ENCODE results near the gene ARID1B. TPM values are rescaled to one million over a fixed set of nuclear protein-coding genes. Genes with fewer than 3 reads are reported as not detected.

The ARID1B gene
- total and polyA plus RNA-seq, 8 donors, result 67.6 to 102 (median 99.0) TPM

- no peaks in the 10 kb centered on the region for H3K27me3 ChIP-seq
- H3K9me3 ChIP-seq, result no peaks in the 10 kb centered on the region
- H3K27ac ChIP-seq, result no peak overlapping the region
- H3K4me3 ChIP-seq, result no peak overlapping the region
- intact Hi-C loops (cut with DNase I), result no loop called here
- peaks cover 6 to 13% of the 10 kb centered on the region in 2 donors for H3K4me1 ChIP-seq
- no peak for ATAC-seq
- no peak for TF ChIP-seq CTCF (IDR thresholded peaks at IDR 0.05)
- DNase-seq, result no peak
- no peaks in the 10 kb centered on the region for H3K36me3 ChIP-seq
Measured at GRCh38 chr6:157223511-157223910, 446.3 kb downstream of the ARID1B start.

GRCh38 chr6:157224178-157224950, 447.2 kb downstream of the ARID1B start:
- Histone ChIP-seq H3K27me3 (no peaks in the 10 kb centered on the region), H3K36me3 (no peaks in the 10 kb centered on the region), H3K4me3 (no peak overlapping the region), H3K4me1 (peaks cover 6 to 13% of the 10 kb centered on the region in 2 donors), H3K27ac (no peak overlapping the region), H3K9me3 (no peaks in the 10 kb centered on the region)
- ATAC-seq (no peak), DNase-seq (peak in 1 of 4 donors; percentile 67)
- no peak for TF ChIP-seq CTCF (IDR thresholded peaks at IDR 0.05)
- intact Hi-C loops (cut with DNase I), result no loop called here

GRCh38 chr6:157224951-157225574, 447.9 kb downstream of the ARID1B start:
- Histone ChIP-seq H3K4me3 (no peak overlapping the region), H3K27me3 (no peaks in the 10 kb centered on the region), H3K27ac (no peak overlapping the region), H3K36me3 (no peaks in the 10 kb centered on the region), H3K9me3 (no peaks in the 10 kb centered on the region), H3K4me1 (peaks cover 6 to 13% of the 10 kb centered on the region in 2 donors)
- intact Hi-C loops (cut with DNase I), result no loop called here
- TF ChIP-seq CTCF (IDR thresholded peaks at IDR 0.05), result no peak
- ATAC-seq (no peak), DNase-seq (no peak)

- no peak for TF ChIP-seq CTCF (IDR thresholded peaks at IDR 0.05)
- peak overlapping the region in 1 of 2 donors; percentile 16 for H3K27ac ChIP-seq
- peak in 1 of 4 donors; percentile 67 for DNase-seq
- intact Hi-C loops (cut with DNase I), result no loop called here
- H3K9me3 ChIP-seq, result no peaks in the 10 kb centered on the region
- H3K4me1 ChIP-seq, result peaks cover 4 to 11% of the 10 kb centered on the region in 2 donors
- no peak for ATAC-seq
- no peak overlapping the region for H3K4me3 ChIP-seq
- H3K36me3 ChIP-seq, result no peaks in the 10 kb centered on the region
- no peaks in the 10 kb centered on the region for H3K27me3 ChIP-seq
Measured at GRCh38 chr6:157225575-157225995, 448.4 kb downstream of the ARID1B start.

GRCh38 chr6:157226026-157226625, 448.9 kb downstream of the ARID1B start:
- H3K27ac ChIP-seq, result peak overlapping the region in 1 of 2 donors; percentile 26
- intact Hi-C loops (cut with DNase I), result no loop called here
- DNase-seq (no peak), ATAC-seq (peak; percentile 38)
- no peak for TF ChIP-seq CTCF (IDR thresholded peaks at IDR 0.05)
- H3K4me3 ChIP-seq, result no peak overlapping the region
- no peaks in the 10 kb centered on the region for H3K27me3 ChIP-seq
- peaks cover 0 to 7% of the 10 kb centered on the region in 2 donors for H3K4me1 ChIP-seq
- no peaks in the 10 kb centered on the region for H3K36me3 ChIP-seq
- H3K9me3 ChIP-seq, result no peaks in the 10 kb centered on the region
